Measurements from ENCODE around the gene C1GALT1. TPM values are rescaled to one million over a fixed set of nuclear protein-coding genes. Genes with fewer than 3 reads are reported as not detected.

The C1GALT1 gene
- total RNA-seq, 1 experiment from 2014 or later, result 81.5 TPM

- no peak overlapping the region for H4K5ac ChIP-seq (ENCODE audit: insufficient read length, low read depth, low read length)
- H3K79me1 ChIP-seq (ENCODE audit: insufficient read depth, low read depth, low read length, poor library complexity, severe bottlenecking), result no peaks in the 10 kb centered on the region
- no peaks in the 10 kb centered on the region; a peak in 1 of 7 replicates for H3K36me3 Mint-ChIP-seq (ENCODE audit: insufficient read depth in 1 of 3, low read depth in 3 of 3)
- H4K8ac ChIP-seq (replicated peaks; ENCODE audit: insufficient read length, low read depth, low read length), result no peak overlapping the region
- no peaks in the 10 kb centered on the region for H3K9me3 Mint-ChIP-seq
- H4K20me1 ChIP-seq (ENCODE audit: control insufficient read depth, insufficient read depth, insufficient read length), result no peaks in the 10 kb centered on the region
- no peak overlapping the region for H2BK20ac ChIP-seq (ENCODE audit: low read depth, low read length, poor library complexity, severe bottlenecking)
- no peak overlapping the region for H3K18ac ChIP-seq (ENCODE audit: insufficient read length, low read depth, low read length)
- WGBS (ENCODE audit: extremely low coverage, insufficient read length, low lambda C conversion rate), result no CpG with 5 or more reads among the region's 10 CpGs
- DNase-seq, result no peak
- no peaks in the 10 kb centered on the region for H3K23me2 ChIP-seq (ENCODE audit: insufficient read length, low read depth, low read length, poor library complexity, severe bottlenecking)
- TF ChIP-seq CTCF (conservative IDR thresholded peaks at IDR 0.05), result no peak
- H3K27me3 ChIP-seq (ENCODE audit: insufficient read depth, low read length), result no peaks in the 10 kb centered on the region
- no peak overlapping the region for H2BK12ac ChIP-seq (ENCODE audit: insufficient read length, low read depth, low read length)
- no peaks in the 10 kb centered on the region for H3K27me3 Mint-ChIP-seq (ENCODE audit: low read depth)
- H4K91ac ChIP-seq (ENCODE audit: insufficient read length, low read depth, low read length), result no peak overlapping the region
- no peak overlapping the region for H2BK5ac ChIP-seq (ENCODE audit: insufficient read length, low read length)
- no peak overlapping the region for H3K27ac ChIP-seq (ENCODE audit: insufficient read length, low read depth, low read length)
- H3K56ac ChIP-seq (ENCODE audit: insufficient read length, low read depth, low read length), result no peak overlapping the region
- H3K27ac Mint-ChIP-seq, result no peak overlapping the region
- no peak overlapping the region for H2BK15ac ChIP-seq (ENCODE audit: low read depth, low read length)
- no peak overlapping the region for H3K9ac ChIP-seq (ENCODE audit: extremely low read depth, insufficient read length, low read length)
- no peak overlapping the region for H3K4me2 ChIP-seq (ENCODE audit: insufficient read depth, insufficient read length, low read length)
- no peaks in the 10 kb centered on the region; the same call in 1 of the 2 replicates for H3K4me1 ChIP-seq (ENCODE audit: insufficient read depth, low read length)
- no peaks in the 10 kb centered on the region for H3K9me3 ChIP-seq (ENCODE audit: control insufficient read depth, low read depth, low read length)
- no peak overlapping the region for H2BK120ac ChIP-seq (ENCODE audit: low read depth, low read length, poor library complexity, severe bottlenecking)
- H3K79me2 ChIP-seq (ENCODE audit: insufficient read depth, low read length), result no peaks in the 10 kb centered on the region
- no peak overlapping the region for H3K14ac ChIP-seq (ENCODE audit: insufficient read depth, low read length)
- H3K23ac ChIP-seq (ENCODE audit: insufficient read length, low read depth, low read length), result no peak overlapping the region
- no peak overlapping the region for H3K4me3 Mint-ChIP-seq
- H2AFZ ChIP-seq (ENCODE audit: low read length), result no peak overlapping the region
- peaks cover 6 to 12% of the 10 kb centered on the region in 2 experiments for H3K4me1 Mint-ChIP-seq
- H2AK5ac ChIP-seq (ENCODE audit: insufficient read length, low read length), result no peak overlapping the region
- H3K4ac ChIP-seq (ENCODE audit: low read depth, low read length), result no peak overlapping the region
- no peak overlapping the region for H3T11ph ChIP-seq (ENCODE audit: low read length)
These were observed 88.9 kb downstream of the C1GALT1 start for GRCh38 chr7:7271094-7271874.
